ENCODE measurements around the gene PMEL.

GRCh38 chr12:55973599-55974307, 7.9 kb upstream of the PMEL start, which contains the start of gene RAB5B:
- TF ChIP-seq MAX (IDR thresholded peaks at IDR 0.05) (no peak; the same call in none of the 2 replicates), SP1 (IDR thresholded peaks at IDR 0.05; ENCODE audit: low read depth, low read length) (peak; percentile 100), CTCF (IDR thresholded peaks at IDR 0.05; ENCODE audit: control extremely low read depth in 1 of 3, insufficient read depth in 1 of 3, low read depth in 1 of 3, low read length in 3 of 3) (no peak), ATF2 (IDR thresholded peaks at IDR 0.05; ENCODE audit: low read length) (peak; percentile 64)

Data from H1 (cell line).